Gastrocnemius medialis (tissue), 4 donors: ENCODE data around the gene SLFN13.

Source experiments
- CTCF ChIP-seq, 5 experiments: fragments of 450-650 bp in 3 of 5; fragments of 200-600 bp in 2 of 5; sonication (generic) in 2 of 5; IDR thresholded peaks in 4 of 5; conservative IDR thresholded peaks in 1 of 5; 1 replicate in 4 of 5; 2 replicates in 1 of 5; pipeline ENCODE4 v1.5.1; 2016 to 2019; ENCODE audit warnings: antibody characterized with exemption in 5 of 5, mild to moderate bottlenecking in 3 of 5, moderate library complexity in 3 of 5
- POLR2A ChIP-seq, 2 donors: fragments of 450-650 bp; IDR thresholded peaks; one replicate each; pipeline ENCODE4 v1.6.1; 2017; ENCODE audit warnings: antibody characterized with exemption in 2 of 2, mild to moderate bottlenecking in 2 of 2, moderate library complexity in 2 of 2

- TF ChIP-seq CTCF (IDR thresholded peaks at IDR 0.05 in 4 of 5, conservative IDR thresholded peaks at IDR 0.05 in 1 of 5) (no peak), POLR2A (IDR thresholded peaks at IDR 0.05) (no peak)
Observed at GRCh38 chr17:35390156-35390555, 58.4 kb downstream of the SLFN13 start.
